Measurements from ENCODE around the gene PRRT3. TPM values are rescaled to one million over a fixed set of nuclear protein-coding genes. Genes with fewer than 3 reads are reported as not detected.

PRRT3 gene
- total and polyA plus RNA-seq, 2 of the 4 experiments (the other 2 are of a cell fraction) = 0.72 to 4.2 TPM

GRCh38 chr3:9903904-9904303 is 48.3 kb downstream of the PRRT3 start:
- TF ChIP-seq MAZ (IDR thresholded peaks at IDR 0.05; ENCODE audit: borderline replicate concordance, low read depth, low read length) = no peak
- DNase-seq (no peak), ATAC-seq (ENCODE audit: low read depth) (no peak)
- no peaks in the 10 kb centered on the region for H3K9me3 ChIP-seq (ENCODE audit: control insufficient read depth, insufficient read depth, low read length)
- POLR2A ChIA-PET (ENCODE audit: unreplicated experiment) = no interaction called here
- H3K14ac ChIP-seq (replicated peaks; ENCODE audit: low read depth, low read length) = peak overlapping the region; percentile 77; the same call in 1 of the 2 replicates
- no peak overlapping the region for H3K18ac ChIP-seq (ENCODE audit: low read depth, low read length)
- peak overlapping the region; percentile 32; the same call in 1 of the 2 replicates for H2BK120ac ChIP-seq (ENCODE audit: low read depth, low read length)
- H3K4ac ChIP-seq (ENCODE audit: low read depth, low read length) = peak overlapping the region; percentile 45
- intact Hi-C loops (cut with micrococcal nuclease) = no loop called here
- no peaks in the 10 kb centered on the region for H4K20me1 ChIP-seq (ENCODE audit: insufficient read depth, low read length)
- H3K36me3 ChIP-seq (ENCODE audit: control insufficient read depth, insufficient read depth, low read length) = no peaks in the 10 kb centered on the region
- peak overlapping the region; percentile 24 to 57; a peak in 2 of 4 replicates for H4K8ac ChIP-seq (ENCODE audit: low read depth in 2 of 2, low read length in 2 of 2)
- peak overlapping the region; percentile 64; the same call in 1 of the 2 replicates for H2BK20ac ChIP-seq (ENCODE audit: low read depth, low read length)
- no peak overlapping the region; the same call in 1 of the 2 replicates for H4K91ac ChIP-seq (ENCODE audit: insufficient read depth, low read depth, low read length)
- H2BK15ac ChIP-seq (ENCODE audit: low read depth, low read length) = peak overlapping the region; percentile 69; the same call in 1 of the 3 replicates
- CTCF ChIA-PET = no interaction called here
- peak overlapping the region; percentile 83 for H2AK9ac ChIP-seq (replicated peaks; ENCODE audit: low read depth, low read length, poor library complexity)
- peak overlapping the region; percentile 64; the same call in 1 of the 2 replicates for H2AK5ac ChIP-seq (ENCODE audit: low read depth, low read length)
- no peak overlapping the region for H4K5ac ChIP-seq (ENCODE audit: low read depth, low read length)
- H3K27ac ChIP-seq (ENCODE audit: insufficient read depth, low read length) = no peak overlapping the region
- no CpG with 5 or more reads among the region's 4 CpGs for WGBS, 2 experiments (ENCODE audit: extremely low coverage in 2 of 2, insufficient read length in 1 of 2)
- H3K4me3 ChIP-seq (ENCODE audit: insufficient read depth, low read depth, low read length) = no peak overlapping the region
- H3K56ac ChIP-seq (ENCODE audit: extremely low read depth, insufficient read depth, low read length) = no peak overlapping the region
- dilution Hi-C loops (cut with HindIII; ENCODE audit: low sequenced_read_pairs, unreplicated experiment) = no loop called here
- in situ Hi-C loops (cut with MboI; ENCODE audit: low sequenced_read_pairs) = no loop called here
- no peak overlapping the region for H3K9ac ChIP-seq (ENCODE audit: low read depth, low read length)
- H3K9me1 ChIP-seq (ENCODE audit: insufficient read depth, low read length) = peaks cover 19% of the 10 kb centered on the region
- H3K27me3 ChIP-seq (ENCODE audit: control insufficient read depth, insufficient read depth, low read length) = no peaks in the 10 kb centered on the region
- H3K4me2 ChIP-seq (ENCODE audit: low read depth, low read length) = no peak overlapping the region
- peak overlapping the region; percentile 32 for H2BK5ac ChIP-seq (ENCODE audit: low read depth, low read length, poor library complexity, severe bottlenecking)
- peak overlapping the region; percentile 57 for H2AFZ ChIP-seq (replicated peaks; ENCODE audit: low read length, poor library complexity)
- peaks cover 11% of the 10 kb centered on the region for H3K4me1 ChIP-seq (ENCODE audit: control insufficient read depth, insufficient read depth, low read length)
- BruUV-seq (replicated peaks) = no TSS peak
- 0 out of 2 replicates have a peak overlapping the region, but pooled peaks have one; percentile 11 for H3K23ac ChIP-seq (ENCODE audit: low read depth, low read length)
- H3K79me1 ChIP-seq (ENCODE audit: low read depth in 1 of 2, low read length in 2 of 2) = peaks cover 0 to 16% of the 10 kb centered on the region in 2 experiments; a peak in 2 of 4 replicates
